Activated CD4-positive, alpha-beta T cell treated with anti-CD3 and anti-CD28 coated beads for 36 hours (primary cell): ENCODE results near the gene KLHL18. TPM values are rescaled to one million over a fixed set of nuclear protein-coding genes. Genes with fewer than 3 reads are reported as not detected.
"Not testable (repeated sequence)": the region's sequence is repeated elsewhere in the genome, so short reads cannot be mapped to it uniquely, and the experiment has no call there.

Experiments
- ATAC-seq: fragments of 200-7000 bp; cut with Tn5 transposase; one replicate; pipeline ENCODE4 v1.10.0; 2021; ENCODE audit warnings: mild to moderate bottlenecking, moderate library complexity
- CTCF ChIA-PET: fragments of 350-600 bp; sonication (Branson Sonifier 250); formaldehyde crosslinking; loops from one replicate; lab custom pipeline; 2021; ENCODE audit warnings: antibody characterized with exemption; lab: Charles Lee
- POLR2A ChIA-PET: fragments of 350-600 bp; sonication (Branson Sonifier 250); formaldehyde crosslinking; loops from one replicate; lab custom pipeline; 2021; ENCODE audit warnings: antibody characterized with exemption, inconsistent platforms; lab: Charles Lee
- DNase-seq: peaks from one replicate; pipeline ENCODE4 v3.0.0-alpha.2; 2020
- H3K27ac Mint-ChIP-seq: one replicate; pipeline ENCODE4 v1.8.0; 2021; ENCODE audit warnings: mixed read lengths
- H3K27me3 Mint-ChIP-seq: one replicate; pipeline ENCODE4 v1.8.0; 2021; ENCODE audit warnings: mixed read lengths
- H3K36me3 Mint-ChIP-seq: one replicate; pipeline ENCODE4 v1.8.0; 2021; ENCODE audit warnings: low read depth, mixed read lengths
- H3K4me1 Mint-ChIP-seq: one replicate; pipeline ENCODE4 v1.8.0; 2021; ENCODE audit warnings: mixed read lengths
- H3K4me3 Mint-ChIP-seq: one replicate; pipeline ENCODE4 v1.8.0; 2021; ENCODE audit warnings: mild to moderate bottlenecking, moderate library complexity, mixed read lengths
- H3K9me3 Mint-ChIP-seq: one replicate; pipeline ENCODE4 v1.8.0; 2021; ENCODE audit warnings: low read depth, mixed read lengths
- intact Hi-C, 2 experiments: fragments of 100-400 bp; cut with DNase I in 1 of 2; cut with micrococcal nuclease in 1 of 2; formaldehyde crosslinking; loops; one replicate each; pipeline versions ENCODE4 v1.14.2 to v1.15.1; 2022 to 2024; cut with DNase I, micrococcal nuclease
- total RNA-seq, 2 experiments: library from RNA; stranded (reverse); gene quantifications; one replicate each; pipeline ENCODE4 v1.2.3, GENCODE V29; 2021

Gene KLHL18
- 10 to 100 TPM; 19.0 to 22.4 TPM for total RNA-seq

GRCh38 chr3:47282424-47283192 lies at the start of gene KLHL18, which contains the start of gene KIF9:
Gene KLHL18, plus strand, starts transcription at chr3:47282944. Its CDS starts 22 bp downstream, at chr3:47282966.
Gene KIF9, minus strand, starts transcription at chr3:47282799. Its CDS starts 5,425 bp downstream, at chr3:47277374.
- peaks cover 31% of the 10 kb centered on the region for H3K4me1 Mint-ChIP-seq
- H3K27ac Mint-ChIP-seq: peak within 1 kb of the TSS; percentile 99
- H3K36me3 Mint-ChIP-seq: peaks cover 13% of the 10 kb centered on the region
- peak; percentile 91 for ATAC-seq
- H3K27me3 Mint-ChIP-seq: no peaks in the 10 kb centered on the region
- peak; percentile 97 for DNase-seq
- ChIA-PET POLR2A (interaction anchor here (1.1 to 1.8 kb wide), 2 partner anchors 97 to 118 kb away, joined by 4 to 6 read pairs; no protein-coding TSS in a partner anchor), CTCF (interaction anchor here (2.0 kb wide), 2 partner anchors 11 to 117 kb away, joined by 6 to 7 read pairs; partner anchors contain the start of gene SETD2)
- intact Hi-C loops: loop anchor here (1.0 to 5.0 kb wide), 15 partner anchors 40 to 1810 kb away; partner anchors contain the start of genes SETD2 (in 2 of the 2), CCDC12 (in 1 of the 2), CDC25A (in 1 of the 2) and DHX30 (in 1 of the 2)
- H3K9me3 Mint-ChIP-seq: no peaks in the 10 kb centered on the region
- peak within 1 kb of the TSS; percentile 95 for H3K4me3 Mint-ChIP-seq

- Mint-ChIP-seq H3K36me3 (no peaks in the 10 kb centered on the region), H3K4me1 (no peaks in the 10 kb centered on the region), H3K9me3 (no peaks in the 10 kb centered on the region), H3K4me3 (no peak overlapping the region), H3K27me3 (no peaks in the 10 kb centered on the region), H3K27ac (no peak overlapping the region)
- no peak for ATAC-seq
- intact Hi-C loops: no loop called here
- no peak for DNase-seq
- POLR2A ChIA-PET: no interaction called here
- CTCF ChIA-PET: no interaction called here
Observed at GRCh38 chr3:47238017-47238416, 44.7 kb upstream of the KLHL18 start.

- Mint-ChIP-seq H3K36me3 (no peaks in the 10 kb centered on the region), H3K4me3 (no peak overlapping the region), H3K9me3 (no peaks in the 10 kb centered on the region), H3K27me3 (no peaks in the 10 kb centered on the region), H3K4me1 (no peaks in the 10 kb centered on the region), H3K27ac (no peak overlapping the region)
- intact Hi-C loops: no loop called here
- ATAC-seq (no peak), DNase-seq (no peak)
- POLR2A ChIA-PET: no interaction called here
- CTCF ChIA-PET: no interaction called here
Observed at GRCh38 chr3:47239929-47240328, 42.8 kb upstream of the KLHL18 start.

GRCh38 chr3:47243419-47244147 lies 39.2 kb upstream of the KLHL18 start:
- Mint-ChIP-seq H3K27me3 (no peaks in the 10 kb centered on the region), H3K36me3 (no peaks in the 10 kb centered on the region), H3K4me3 (no peak overlapping the region), H3K9me3 (no peaks in the 10 kb centered on the region), H3K27ac (no peak overlapping the region), H3K4me1 (no peaks in the 10 kb centered on the region)
- no peak for DNase-seq
- intact Hi-C loops: no loop called here
- no peak for ATAC-seq
- POLR2A ChIA-PET: interaction anchor here (0.6 kb wide), 1 partner anchor 388 kb away, joined by 4 read pairs; no protein-coding TSS in a partner anchor
- CTCF ChIA-PET: no interaction called here

GRCh38 chr3:47244531-47245100 lies 38.1 kb upstream of the KLHL18 start:
- H3K27ac Mint-ChIP-seq: no peak overlapping the region
- no peak for ATAC-seq
- no peaks in the 10 kb centered on the region for H3K4me1 Mint-ChIP-seq
- POLR2A ChIA-PET: no interaction called here
- CTCF ChIA-PET: no interaction called here
- H3K9me3 Mint-ChIP-seq: no peaks in the 10 kb centered on the region
- intact Hi-C loops: no loop called here
- no peaks in the 10 kb centered on the region for H3K27me3 Mint-ChIP-seq
- no peak overlapping the region for H3K4me3 Mint-ChIP-seq
- DNase-seq: no peak
- H3K36me3 Mint-ChIP-seq: no peaks in the 10 kb centered on the region

- ChIA-PET CTCF (no interaction called here), POLR2A (no interaction called here)
- Mint-ChIP-seq H3K4me1 (no peaks in the 10 kb centered on the region), H3K9me3 (no peaks in the 10 kb centered on the region), H3K4me3 (no peak overlapping the region), H3K36me3 (no peaks in the 10 kb centered on the region), H3K27me3 (no peaks in the 10 kb centered on the region), H3K27ac (no peak overlapping the region)
- ATAC-seq: no peak
- no peak for DNase-seq
- intact Hi-C loops: no loop called here
Observed at GRCh38 chr3:47245271-47245670, 37.5 kb upstream of the KLHL18 start.

- no peak overlapping the region for H3K4me3 Mint-ChIP-seq
- H3K27ac Mint-ChIP-seq: no peak overlapping the region
- no peaks in the 10 kb centered on the region for H3K9me3 Mint-ChIP-seq
- CTCF ChIA-PET: interaction anchor here (0.7 kb wide), 1 partner anchor 1599 kb away, joined by 3 read pairs; no protein-coding TSS in a partner anchor
- H3K36me3 Mint-ChIP-seq: no peaks in the 10 kb centered on the region
- no peaks in the 10 kb centered on the region for H3K4me1 Mint-ChIP-seq
- no peaks in the 10 kb centered on the region for H3K27me3 Mint-ChIP-seq
- DNase-seq (no peak), ATAC-seq (no peak)
- intact Hi-C loops: no loop called here
- POLR2A ChIA-PET: no interaction called here
Observed at GRCh38 chr3:47247131-47248064, 35.3 kb upstream of the KLHL18 start.

- ATAC-seq: no peak
- Mint-ChIP-seq H3K36me3 (no peaks in the 10 kb centered on the region), H3K4me1 (no peaks in the 10 kb centered on the region), H3K27ac (no peak overlapping the region), H3K9me3 (no peaks in the 10 kb centered on the region), H3K4me3 (no peak overlapping the region), H3K27me3 (no peaks in the 10 kb centered on the region)
- ChIA-PET POLR2A (interaction anchor here (0.7 kb wide), 1 partner anchor 83 kb away, joined by 4 read pairs; no protein-coding TSS in a partner anchor), CTCF (interaction anchor here (0.6 to 1.1 kb wide), 2 partner anchors 74 to 152 kb away, joined by 4 to 6 read pairs; no protein-coding TSS in a partner anchor)
- no peak for DNase-seq
- intact Hi-C loops: no loop called here
Observed at GRCh38 chr3:47250309-47251060, 32.3 kb upstream of the KLHL18 start.

- H3K9me3 Mint-ChIP-seq, H3K36me3 Mint-ChIP-seq, H3K27ac Mint-ChIP-seq, intact Hi-C loops, H3K4me1 Mint-ChIP-seq, ATAC-seq, H3K4me3 Mint-ChIP-seq, DNase-seq, H3K27me3 Mint-ChIP-seq: not testable (repeated sequence)
- CTCF ChIA-PET: interaction anchor here (1.1 to 1.6 kb wide), 2 partner anchors 73 to 151 kb away, joined by 4 read pairs; no protein-coding TSS in a partner anchor
- POLR2A ChIA-PET: interaction anchor here (0.7 kb wide), 1 partner anchor 84 kb away, joined by 4 read pairs; no protein-coding TSS in a partner anchor
Observed at GRCh38 chr3:47251085-47251484, 31.7 kb upstream of the KLHL18 start.

GRCh38 chr3:47251689-47252088 lies 31.1 kb upstream of the KLHL18 start:
- ChIA-PET POLR2A (no interaction called here), CTCF (interaction anchor here (0.5 to 1.6 kb wide), 2 partner anchors 19 to 72 kb away, joined by 3 to 4 read pairs; no protein-coding TSS in a partner anchor)
- DNase-seq (no peak), ATAC-seq (no peak)
- H3K27me3 Mint-ChIP-seq: no peaks in the 10 kb centered on the region
- intact Hi-C loops: no loop called here
- H3K27ac Mint-ChIP-seq: no peak overlapping the region
- H3K36me3 Mint-ChIP-seq: no peaks in the 10 kb centered on the region
- no peaks in the 10 kb centered on the region for H3K4me1 Mint-ChIP-seq
- no peaks in the 10 kb centered on the region for H3K9me3 Mint-ChIP-seq
- no peak overlapping the region for H3K4me3 Mint-ChIP-seq
